GM21423 (cell line): ENCODE results near the gene CXCL10.
A peak's percentile ranks its signal among the peaks of the same experiment; 100 is the strongest.
"Not testable (repeated sequence)": the region's sequence is repeated elsewhere in the genome, so short reads cannot be mapped to it uniquely, and the experiment has no call there.

ENCODE experiments used
- ATAC-seq: cut with Tn5 transposase; IDR thresholded peaks from one replicate; pipeline ENCODE4 v1.9.1; 2021; ENCODE audit warnings: mild to moderate bottlenecking, moderate library complexity; ENCODE audit not compliant: unreplicated experiment

Gene CXCL10

GRCh38 chr4:76029300-76029699, 6.0 kb upstream of the CXCL10 start:
- ATAC-seq: no peak

- no peak for ATAC-seq
These were observed 5.1 kb upstream of the CXCL10 start for GRCh38 chr4:76028350-76028765.

- ATAC-seq: no peak
These were observed 768 bp upstream of the CXCL10 start for GRCh38 chr4:76024065-76024464.

GRCh38 chr4:76022677-76023076, 620 bp downstream of the CXCL10 start:
- no peak for ATAC-seq

- no peak for ATAC-seq
These were observed 1.3 kb downstream of the CXCL10 start for GRCh38 chr4:76022031-76022430.

- no peak for ATAC-seq
These were observed 6.1 kb downstream of the CXCL10 start for GRCh38 chr4:76017056-76017686.

- peak; percentile 72 for ATAC-seq
These were observed 6.9 kb downstream of the CXCL10 start for GRCh38 chr4:76016393-76016792.

GRCh38 chr4:76013540-76013939, 9.8 kb downstream of the CXCL10 start:
- no peak for ATAC-seq

- ATAC-seq: no peak
These were observed 10.9 kb downstream of the CXCL10 start for GRCh38 chr4:76012388-76012801.

- ATAC-seq: peak; percentile 61
These were observed 11.5 kb downstream of the CXCL10 start for GRCh38 chr4:76011700-76012387.

GRCh38 chr4:76011018-76011670, 12.2 kb downstream of the CXCL10 start:
- no peak for ATAC-seq

GRCh38 chr4:76010576-76010975, 12.7 kb downstream of the CXCL10 start:
- no peak for ATAC-seq

GRCh38 chr4:76009311-76009710, 14.0 kb downstream of the CXCL10 start:
- no peak for ATAC-seq

GRCh38 chr4:76007089-76007862, 16.0 kb downstream of the CXCL10 start, which contains the start of gene CXCL9:
Gene CXCL9, minus strand, starts transcription at chr4:76007509. Its CDS starts 60 bp downstream, at chr4:76007449.
- ATAC-seq: no peak

GRCh38 chr4:76003620-76004019, 19.7 kb downstream of the CXCL10 start:
- ATAC-seq: no peak

GRCh38 chr4:76003035-76003434, 20.3 kb downstream of the CXCL10 start:
- ATAC-seq: no peak

- ATAC-seq: no peak
These were observed 21.1 kb downstream of the CXCL10 start for GRCh38 chr4:76002176-76002575.

GRCh38 chr4:76001700-76002099, 21.6 kb downstream of the CXCL10 start:
- ATAC-seq: no peak

GRCh38 chr4:76000279-76000678, 23.0 kb downstream of the CXCL10 start:
- no peak for ATAC-seq

- ATAC-seq: not testable (repeated sequence)
These were observed 24.7 kb downstream of the CXCL10 start for GRCh38 chr4:75998525-75999147.

GRCh38 chr4:75997946-75998345, 25.4 kb downstream of the CXCL10 start:
- no peak for ATAC-seq
